ENCODE results near the gene GATAD2A. TPM values are rescaled to one million over a fixed set of nuclear protein-coding genes. Genes with fewer than 3 reads are reported as not detected.
"Not testable (repeated sequence)": the region's sequence is repeated elsewhere in the genome, so short reads cannot be mapped to it uniquely, and the experiment has no call there.

GATAD2A gene
- total RNA-seq, 1 experiment from 2014 or later, result 30.5 TPM

DNA sequence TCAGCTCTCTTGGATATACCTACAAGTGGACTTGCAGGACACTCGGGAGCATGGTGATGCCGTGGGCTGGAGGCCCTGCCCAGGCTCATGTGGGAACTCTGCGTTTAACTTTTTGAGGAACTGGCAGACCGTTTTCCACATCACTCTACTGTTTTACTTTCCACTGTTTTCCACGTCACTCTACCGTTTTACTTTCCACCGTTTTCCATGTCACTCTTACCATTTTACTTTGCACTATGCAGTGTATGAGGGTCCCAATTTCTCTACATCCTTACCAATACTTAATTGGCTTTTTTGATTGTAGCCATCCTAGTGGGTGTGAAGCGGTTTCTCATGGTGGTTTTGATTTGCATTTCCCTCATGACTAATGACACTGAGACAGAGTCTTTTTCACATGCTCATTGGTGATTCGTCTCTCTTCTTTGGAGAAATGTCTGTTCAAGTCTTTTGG lies 40.5 kb downstream of the GATAD2A start:
- DNase-seq (ENCODE audit: low spot score), result no peak

GRCh38 chr19:19446655-19447437 lies 41.4 kb downstream of the GATAD2A start:
- no peak for DNase-seq (ENCODE audit: low spot score)

GRCh38 chr19:19447536-19448237 lies 42.2 kb downstream of the GATAD2A start:
- no peak for DNase-seq (ENCODE audit: low spot score)

GRCh38 chr19:19448238-19448544 lies 42.7 kb downstream of the GATAD2A start:
- DNase-seq (ENCODE audit: low spot score), result no peak

- no peak for DNase-seq (ENCODE audit: low spot score)
Observed at GRCh38 chr19:19451429-19452242, 46.2 kb downstream of the GATAD2A start.

DNA sequence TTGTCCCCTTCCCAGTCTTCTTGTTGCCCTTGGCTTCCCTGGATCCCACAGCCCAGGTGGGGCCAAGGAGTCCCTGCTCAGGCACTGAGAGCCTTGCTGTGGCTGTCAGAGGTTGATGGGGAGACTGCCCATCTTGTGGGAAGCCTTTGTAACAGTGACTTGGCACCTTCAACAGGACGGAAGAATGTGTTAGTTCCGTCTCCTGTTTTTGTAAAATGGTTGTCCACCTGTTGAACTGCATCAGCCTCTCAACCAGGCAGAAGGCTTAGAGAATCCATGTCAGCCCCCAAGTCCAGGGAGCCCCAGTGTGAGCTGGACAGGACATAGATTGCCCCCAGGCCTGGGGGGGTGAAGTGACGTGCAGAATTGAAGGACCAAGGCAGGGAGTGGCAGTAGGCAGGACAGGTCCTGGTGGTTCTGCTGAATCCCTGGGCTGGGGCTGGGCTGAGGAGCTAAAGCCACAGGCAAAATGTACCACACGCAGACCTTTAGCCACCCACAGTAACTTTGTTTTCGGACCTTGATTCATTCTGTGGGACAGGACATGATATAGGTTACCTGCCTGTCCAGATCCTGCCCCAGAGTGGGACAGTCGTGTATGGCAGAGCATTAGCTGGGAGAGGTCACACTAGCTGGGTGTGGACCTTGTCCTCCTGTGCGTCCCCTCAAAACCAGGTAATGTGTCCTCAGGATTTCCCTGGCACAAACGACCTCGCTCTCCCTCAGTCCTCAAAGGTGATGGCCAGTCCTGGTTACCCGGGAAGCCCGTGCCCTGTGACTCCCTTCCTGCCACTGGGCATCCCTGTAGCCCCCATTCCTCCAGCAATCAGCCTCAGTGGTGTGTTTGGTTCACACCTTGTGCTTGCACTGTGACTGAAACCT lies 47.0 kb downstream of the GATAD2A start:
- no peak for DNase-seq (ENCODE audit: low spot score)

GRCh38 chr19:19453125-19453454 lies 47.6 kb downstream of the GATAD2A start:
- DNase-seq (ENCODE audit: low spot score), result no peak

DNA sequence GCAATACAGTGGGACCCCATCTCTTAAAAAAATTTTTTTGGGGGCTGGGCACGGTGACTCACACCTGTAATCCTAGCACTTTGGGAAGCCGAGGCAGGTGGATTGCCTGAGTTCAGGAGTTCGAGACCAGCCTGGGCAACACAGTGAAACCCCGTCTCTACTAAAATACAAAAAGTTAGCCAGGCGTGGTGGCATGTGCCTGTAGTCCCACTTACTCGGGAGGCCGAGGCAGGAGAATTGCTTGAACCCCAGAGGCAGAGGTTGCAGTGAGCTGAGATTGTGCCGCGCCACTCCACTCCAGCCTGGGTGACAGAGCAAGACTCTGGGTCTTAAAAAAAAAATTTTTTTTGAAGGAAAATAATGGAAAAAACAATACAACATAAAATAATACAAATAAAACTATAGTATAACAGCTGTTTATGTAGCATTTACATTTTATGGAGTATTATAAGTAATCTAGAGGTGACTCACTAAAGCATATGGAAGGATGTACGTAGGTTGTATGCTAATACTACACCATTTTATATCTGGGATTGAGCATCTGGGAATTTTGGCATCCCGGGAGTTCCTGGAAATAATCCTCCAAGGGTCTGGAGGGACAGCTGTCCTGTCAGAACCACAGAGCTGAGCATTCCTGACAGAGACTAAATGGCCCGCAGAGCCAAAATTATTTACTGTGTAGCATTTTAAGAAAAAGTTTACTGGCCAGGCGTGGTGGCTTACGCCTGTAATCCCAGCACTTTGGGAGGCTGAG lies 49.9 kb downstream of the GATAD2A start:
- DNase-seq (ENCODE audit: low spot score), result not testable (repeated sequence)

- DNase-seq (ENCODE audit: low spot score), result no peak
Observed at GRCh38 chr19:19457671-19458070, 52.2 kb downstream of the GATAD2A start.

GRCh38 chr19:19458110-19458816 lies 52.8 kb downstream of the GATAD2A start:
- no peak for DNase-seq (ENCODE audit: low spot score)

DNA sequence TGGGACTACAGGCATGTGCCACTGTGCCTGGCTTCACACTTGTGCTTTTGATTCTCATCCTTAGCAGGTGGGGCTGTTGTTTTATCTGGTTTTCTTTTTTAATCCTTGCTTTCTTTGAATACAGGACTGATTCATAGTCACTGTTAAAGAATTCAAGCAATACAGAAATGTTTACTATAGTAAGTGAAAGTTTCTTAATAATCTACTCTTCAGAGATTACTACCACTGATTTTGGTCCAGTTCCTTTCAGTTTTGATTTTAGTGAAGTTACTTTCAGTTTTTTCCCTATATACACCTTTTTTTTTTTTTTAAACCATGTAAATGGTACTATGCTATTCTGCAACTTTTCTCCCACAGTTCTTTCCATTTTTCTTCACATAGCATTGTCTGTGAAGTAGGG lies 53.6 kb downstream of the GATAD2A start:
- no peak for DNase-seq (ENCODE audit: low spot score)

GRCh38 chr19:19459707-19460251 lies 54.3 kb downstream of the GATAD2A start:
- DNase-seq (ENCODE audit: low spot score), result no peak

DNA sequence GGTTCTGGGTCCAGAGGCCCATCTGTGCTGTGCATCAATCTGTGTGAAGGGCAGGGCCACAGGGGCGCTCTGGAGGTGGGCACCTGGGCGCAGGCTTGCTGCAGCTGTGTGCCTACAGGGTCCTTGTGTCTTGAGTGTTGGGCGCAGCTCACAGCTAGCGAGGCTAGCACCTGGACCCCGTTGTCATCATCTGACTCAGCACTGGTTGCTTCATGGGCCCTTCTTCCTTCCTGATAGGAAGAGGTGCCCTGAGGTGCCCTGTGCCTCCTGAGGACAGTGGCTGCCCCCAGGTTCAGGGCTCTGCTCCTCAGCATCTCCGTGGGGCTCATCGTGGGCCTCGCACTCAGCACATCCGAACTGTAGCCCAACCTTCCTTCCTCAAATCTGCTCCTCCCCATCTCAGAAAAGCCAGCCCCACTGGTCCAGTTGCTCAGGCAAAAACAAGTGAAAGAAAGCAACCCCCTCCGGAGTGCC lies 54.8 kb downstream of the GATAD2A start:
- no peak for DNase-seq (ENCODE audit: low spot score)

DNA sequence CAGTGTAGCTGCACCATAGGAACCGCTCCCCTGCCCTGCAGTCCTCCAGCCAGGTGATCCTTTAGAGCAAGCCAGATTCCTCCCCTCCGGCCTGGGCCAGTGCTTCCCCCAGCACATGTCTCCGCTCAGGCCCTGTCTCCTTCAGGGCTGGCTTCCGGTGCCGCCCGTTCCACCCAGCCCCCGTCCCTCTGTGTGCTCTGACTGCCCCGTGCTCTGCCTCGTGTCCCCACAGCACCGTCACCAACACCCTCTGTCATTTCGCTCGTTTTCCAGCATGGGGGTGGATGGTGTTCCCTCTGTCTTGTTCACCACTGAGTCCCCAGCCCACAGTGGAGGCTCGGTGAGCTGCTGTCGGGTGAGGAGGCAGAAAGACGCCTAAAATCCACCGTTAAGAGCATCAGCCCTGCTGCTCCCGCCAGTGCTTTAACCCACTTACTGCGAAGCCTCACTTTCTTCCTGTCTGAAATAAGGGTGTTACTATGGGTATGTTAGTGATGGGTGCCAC lies 55.3 kb downstream of the GATAD2A start:
- no peak for DNase-seq (ENCODE audit: low spot score)

DNA sequence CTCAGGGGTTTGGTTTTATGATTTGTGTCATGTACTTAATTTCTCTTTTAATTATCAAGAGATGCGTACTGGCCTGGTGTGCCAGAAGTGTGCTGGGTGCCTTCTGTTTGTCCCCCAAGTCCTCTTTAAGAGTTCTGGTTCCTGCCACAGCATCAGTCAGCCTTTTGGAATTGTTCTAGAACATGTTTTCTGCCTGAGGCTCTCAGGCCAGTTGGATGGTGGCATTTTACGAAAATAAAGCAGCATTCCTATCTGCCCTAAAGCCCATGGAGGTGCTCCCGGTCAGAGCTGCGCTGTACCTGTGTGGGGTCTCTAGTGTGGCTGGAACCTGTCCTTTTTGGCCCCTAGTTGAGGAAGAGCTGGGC lies 55.8 kb downstream of the GATAD2A start:
- no peak for DNase-seq (ENCODE audit: low spot score)

DNA sequence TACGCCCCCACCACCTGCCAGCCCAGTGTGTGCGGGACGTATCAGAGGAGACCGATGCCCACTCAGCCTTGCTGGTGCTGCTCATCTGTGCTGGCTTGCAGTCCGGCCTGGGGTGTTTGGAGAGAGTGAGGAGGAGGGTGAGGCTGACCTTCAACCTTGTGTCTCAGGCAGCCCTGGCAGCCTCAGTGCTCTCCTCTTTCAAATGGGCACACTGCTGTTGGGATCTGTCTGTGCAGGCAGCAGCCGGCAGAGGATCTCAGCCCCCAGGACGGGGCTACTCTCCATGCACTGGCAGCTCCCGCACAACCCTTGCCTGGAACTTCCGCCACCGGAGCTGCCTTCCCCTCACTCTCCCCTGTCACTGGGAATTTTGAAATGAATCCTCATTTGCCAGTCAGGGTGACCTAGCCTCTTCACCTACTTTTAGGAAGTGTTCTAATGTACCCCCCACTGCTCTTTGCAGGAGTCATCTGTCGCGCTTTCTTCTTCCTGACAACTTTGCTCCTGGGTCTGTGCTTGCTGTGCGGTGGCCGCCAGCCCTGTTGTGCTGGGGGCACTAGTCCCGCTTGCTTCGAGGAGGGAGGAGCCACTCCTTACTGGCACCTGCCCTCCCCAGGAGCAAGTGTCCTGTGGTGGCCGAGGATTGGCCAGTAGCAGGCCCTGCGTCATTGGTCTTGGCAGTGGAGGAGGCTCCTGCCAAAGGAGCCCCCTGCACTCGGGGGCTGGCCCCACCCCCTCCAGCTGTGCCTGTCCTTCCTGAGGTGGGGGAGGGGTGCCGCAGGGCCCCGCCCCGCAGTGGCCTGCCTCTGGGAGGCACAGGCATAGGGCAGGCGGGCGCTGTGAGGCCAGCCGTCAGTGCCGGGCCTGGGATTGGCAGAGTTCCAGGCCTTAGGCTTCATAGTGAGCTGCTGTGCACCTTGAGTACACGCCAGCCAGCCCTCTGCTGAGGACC lies 56.5 kb downstream of the GATAD2A start:
- DNase-seq (ENCODE audit: low spot score), result no peak

DNA sequence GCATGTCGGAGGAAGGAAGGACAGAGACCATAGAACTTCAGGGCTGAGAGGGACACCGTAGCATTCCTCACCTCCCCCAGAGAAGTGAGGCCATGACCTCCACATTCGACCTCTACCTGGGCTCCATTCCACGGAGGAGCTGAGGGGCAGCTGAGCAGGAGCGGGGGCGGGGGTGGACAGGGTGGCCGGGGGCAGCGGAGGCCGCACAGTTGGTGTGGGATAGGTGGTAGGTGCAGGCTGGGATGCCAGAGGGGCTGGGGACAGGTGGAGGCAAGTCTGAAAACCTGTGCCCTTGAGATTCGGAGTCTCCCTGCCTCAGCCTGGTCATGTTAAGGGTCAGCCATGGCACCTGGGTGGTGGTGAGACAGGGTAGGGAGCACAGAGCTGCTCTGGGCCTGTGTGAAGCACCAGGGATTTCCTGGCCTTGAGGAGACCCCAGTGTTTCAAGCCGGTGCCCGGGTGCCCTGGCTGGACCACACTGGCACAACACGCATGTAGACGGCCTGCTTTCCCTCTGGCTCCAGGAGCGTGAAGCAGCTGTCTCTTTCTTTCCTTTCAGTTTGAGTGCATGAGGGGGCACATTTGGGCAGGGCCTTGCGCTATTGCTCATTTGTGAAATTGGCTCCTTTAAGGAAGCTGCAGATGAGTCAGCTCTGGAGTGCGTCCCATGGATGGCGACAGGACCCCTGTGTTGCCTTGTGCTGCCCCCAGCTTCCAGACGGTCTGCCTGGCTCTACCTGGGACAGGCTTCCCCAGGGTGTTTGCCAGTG lies 58.1 kb downstream of the GATAD2A start:
- DNase-seq (ENCODE audit: low spot score), result no peak
